ENCODE measurements around the gene DUS1L.

The DUS1L gene

GRCh38 chr17:82076018-82076784 lies 10.6 kb upstream of the DUS1L start:
- no peak for DNase-seq

- DNase-seq = no peak
Observed at GRCh38 chr17:82073446-82073845, 7.8 kb upstream of the DUS1L start.

GRCh38 chr17:82072827-82073226 lies 7.2 kb upstream of the DUS1L start:
- no peak for DNase-seq

GRCh38 chr17:82070611-82071010 lies 5.0 kb upstream of the DUS1L start:
- no peak for DNase-seq

DNA sequence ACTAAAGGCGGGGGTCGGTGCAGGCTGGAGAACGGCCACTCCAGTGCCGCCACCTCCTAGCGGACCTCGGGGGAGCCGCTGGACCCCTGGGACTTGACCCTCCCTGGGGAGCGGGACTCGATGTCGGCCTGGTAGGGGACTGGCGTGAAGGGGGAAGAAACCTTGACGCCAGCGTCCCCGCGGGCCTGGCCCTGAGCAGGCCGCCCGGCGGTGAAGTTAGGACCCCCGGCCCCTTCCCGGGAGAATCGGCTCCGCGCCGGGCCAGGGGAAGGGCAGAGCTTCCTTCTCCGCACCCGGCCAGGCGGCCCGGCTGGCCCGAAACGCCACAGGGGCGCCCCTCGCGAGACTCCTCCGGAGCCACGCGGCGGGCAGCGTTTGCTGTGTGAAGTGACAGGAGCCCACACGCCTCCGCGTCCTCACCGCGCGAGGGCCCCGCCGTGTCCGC lies 389 bp downstream of the DUS1L start:
- peak in 1 of 2 experiments; percentile 51 for DNase-seq

GRCh38 chr17:82064433-82065192 lies 991 bp downstream of the DUS1L start:
- no peak for DNase-seq

DNA sequence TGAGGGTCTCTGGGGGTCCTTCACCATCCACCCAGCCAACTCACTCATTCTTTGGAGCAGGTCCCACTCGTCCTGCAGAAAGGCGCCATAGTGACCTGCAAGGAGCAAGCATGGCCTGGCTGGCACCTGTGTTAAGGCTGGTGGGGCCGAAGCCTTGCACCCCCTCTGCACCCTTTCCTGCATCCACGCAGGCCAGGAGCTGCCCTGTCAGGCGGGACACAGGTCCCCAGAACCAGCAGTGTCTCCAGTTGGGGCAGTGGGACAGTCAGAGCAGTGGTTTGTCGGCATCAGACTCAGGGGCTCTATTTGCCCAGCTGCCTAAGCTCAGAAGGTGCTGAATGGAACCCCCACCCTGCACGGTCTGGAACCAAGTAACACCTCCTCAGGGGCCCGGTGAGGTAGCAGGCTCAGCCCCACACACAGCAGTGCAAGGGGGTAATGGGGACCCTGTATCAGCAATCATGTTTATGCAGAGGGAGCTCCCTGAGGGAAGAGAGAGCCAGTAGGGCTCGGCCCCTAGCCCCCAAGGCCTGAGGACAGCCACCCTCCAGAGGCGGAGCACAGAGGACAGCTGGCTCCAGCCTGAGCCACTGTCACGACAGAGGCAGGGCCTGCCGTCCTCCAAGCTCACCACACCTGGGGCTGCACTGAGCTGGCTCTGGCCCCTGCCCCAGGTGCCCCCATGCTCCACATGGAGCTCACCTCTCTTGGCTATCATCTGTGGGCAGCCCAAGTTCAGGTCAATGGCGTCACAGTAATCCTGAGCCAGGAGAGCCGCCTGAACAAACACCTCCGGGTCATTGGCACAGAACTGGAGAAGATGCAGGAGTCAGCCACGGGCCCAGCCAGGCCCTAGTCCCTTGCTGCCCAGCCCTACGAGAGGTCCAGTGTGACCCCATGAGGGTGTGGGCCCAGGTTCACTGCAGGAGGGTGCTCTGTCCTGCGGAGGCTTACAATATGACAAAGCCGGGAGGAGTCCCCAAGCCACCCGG lies 1.9 kb downstream of the DUS1L start:
- DNase-seq = no peak

- DNase-seq = no peak
Observed at GRCh38 chr17:82062984-82063368, 2.6 kb downstream of the DUS1L start.

DNA sequence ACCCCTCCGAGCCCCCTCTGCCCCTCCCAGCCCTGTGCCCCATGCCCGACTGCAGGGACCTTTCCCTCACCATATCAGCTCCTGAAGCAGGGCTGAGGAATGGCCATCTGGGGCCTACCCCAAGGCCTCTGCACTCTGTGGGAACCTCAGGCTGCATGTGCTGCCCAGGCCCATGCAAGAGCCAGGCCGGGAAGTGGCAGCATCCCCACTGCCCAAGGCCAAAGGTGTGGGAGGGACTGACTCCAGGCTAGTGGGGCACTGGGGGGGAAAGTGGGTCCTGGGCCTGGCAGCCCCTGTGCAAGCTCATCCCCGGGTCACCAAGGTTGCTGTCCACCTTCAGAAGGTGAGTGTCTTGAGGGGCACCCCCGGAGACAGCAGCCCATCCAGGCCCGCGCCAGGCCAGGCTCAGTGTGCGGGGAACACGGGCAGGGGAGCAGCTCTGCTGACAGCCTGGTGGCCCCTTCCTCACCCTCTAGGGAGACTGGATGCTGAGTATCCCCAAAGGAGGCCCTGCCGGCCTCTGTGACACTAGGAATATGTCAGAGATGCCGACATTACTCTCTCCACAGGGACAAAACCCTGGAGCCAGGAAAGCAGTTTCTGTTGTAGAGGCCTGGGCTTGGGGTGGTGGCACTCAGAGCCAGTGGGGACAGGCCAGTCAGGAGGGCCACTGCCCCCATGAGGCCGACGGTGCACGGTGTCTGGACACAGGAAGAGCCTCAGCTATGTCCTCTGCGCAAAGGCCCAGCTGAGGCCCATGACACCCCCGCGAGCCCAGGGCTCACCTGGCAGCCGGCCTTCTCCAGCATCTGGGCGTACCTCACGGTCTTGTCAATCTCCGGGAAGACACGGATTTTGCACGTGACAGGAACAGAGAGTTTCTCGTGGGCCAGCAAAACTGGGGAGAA lies 3.3 kb downstream of the DUS1L start:
- no peak for DNase-seq

GRCh38 chr17:82061047-82061925 lies 4.3 kb downstream of the DUS1L start:
- DNase-seq = no peak

DNA sequence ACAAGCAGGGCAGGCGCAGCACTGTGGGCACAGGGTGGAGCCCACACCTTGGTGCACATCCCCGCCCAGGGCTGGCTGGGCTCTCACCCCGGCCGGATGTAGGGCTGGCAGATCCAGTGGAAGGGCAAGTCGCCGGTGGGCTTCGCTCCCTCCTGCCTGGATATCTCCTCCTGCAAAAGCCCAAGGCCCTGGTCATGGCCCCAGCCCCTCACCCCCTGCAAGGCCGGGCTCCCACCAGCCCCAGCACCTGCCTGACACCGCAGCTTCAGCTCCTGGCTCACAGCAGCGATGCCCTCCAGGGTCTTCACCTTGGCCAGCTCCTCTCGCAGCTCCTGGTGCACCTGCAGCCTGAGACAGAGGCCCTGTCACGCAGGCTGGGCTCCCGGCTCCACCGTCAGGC lies 5.0 kb downstream of the DUS1L start:
- no peak for DNase-seq

- DNase-seq = no peak
Observed at GRCh38 chr17:82060001-82060380, 5.6 kb downstream of the DUS1L start.

DNA sequence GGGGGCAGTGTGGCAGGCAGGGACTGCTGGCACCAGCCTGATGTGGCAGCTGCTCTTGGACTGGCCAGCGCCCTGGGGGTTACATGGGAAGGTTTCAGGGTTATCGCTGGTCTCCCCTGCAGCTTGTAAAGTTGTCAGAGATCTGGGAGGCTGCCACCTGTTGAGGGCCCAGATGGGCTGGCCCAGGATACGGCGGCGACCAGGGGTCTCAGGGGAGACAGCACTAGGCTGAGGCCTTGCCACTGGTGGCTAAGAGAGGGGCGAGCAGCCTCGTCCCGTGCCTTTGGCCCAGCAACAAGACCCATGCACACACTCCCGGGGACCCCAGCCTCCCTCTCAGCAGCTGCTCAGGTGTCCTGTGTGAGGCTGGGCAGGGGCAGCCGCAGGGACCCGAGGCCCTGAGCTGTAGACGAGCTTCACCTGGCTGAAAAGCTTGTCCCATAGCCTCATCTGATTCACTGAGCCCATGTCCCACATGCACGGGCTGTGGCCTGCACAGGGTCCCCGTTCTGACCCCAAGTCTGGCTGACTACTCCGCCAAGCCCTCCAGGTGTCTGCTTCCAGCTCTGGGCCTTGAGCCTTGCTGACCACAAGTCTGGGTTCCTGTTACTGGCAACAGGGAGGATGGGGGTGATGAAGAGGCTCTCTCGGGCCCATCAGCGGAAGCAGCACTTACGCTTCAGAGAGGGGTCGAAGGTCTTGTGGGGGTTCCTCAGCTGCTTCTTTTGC lies 6.2 kb downstream of the DUS1L start:
- DNase-seq = no peak

DNA sequence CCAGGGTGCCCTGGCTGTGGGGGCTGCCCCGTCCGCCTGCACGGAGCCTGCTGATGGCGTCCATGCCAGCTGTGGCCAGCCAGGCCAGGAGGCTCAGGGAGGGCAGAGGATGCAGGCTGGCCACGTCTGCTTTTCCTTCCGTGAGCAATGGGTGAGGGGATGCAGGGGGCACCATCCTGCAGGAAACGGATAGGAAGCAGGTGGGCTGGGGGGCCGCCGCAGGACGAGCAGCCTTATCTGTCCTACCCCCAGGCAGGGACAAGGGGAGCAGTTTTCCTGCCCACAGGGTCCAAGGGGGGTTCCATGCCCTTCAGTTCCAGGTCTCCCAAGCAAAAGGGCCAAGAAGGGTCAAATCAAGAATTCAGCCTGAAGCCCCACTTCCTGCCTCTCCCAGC lies 6.8 kb downstream of the DUS1L start:
- DNase-seq = no peak

- no peak for DNase-seq
Observed at GRCh38 chr17:82058230-82058854, 7.3 kb downstream of the DUS1L start.

- DNase-seq = no peak
Observed at GRCh38 chr17:82056729-82057621, 8.6 kb downstream of the DUS1L start.

GRCh38 chr17:82055965-82056728 lies 9.5 kb downstream of the DUS1L start:
- no peak for DNase-seq

Measured in activated T-cell treated with anti-CD3 and anti-CD28 coated beads, Interleukin-2, amount 50 U/mL, for 48 hours (primary cell).